Esophagus muscularis mucosa (tissue), 4 donors: ENCODE measurements around the gene FGF12. TPM values are rescaled to one million over a fixed set of nuclear protein-coding genes. Genes with fewer than 3 reads are reported as not detected.

Source experiments
- DNase-seq: peaks from one replicate; pipeline ENCODE4 v3.0.0-alpha.2; 2017; ENCODE audit errors: extremely low spot score
- H3K27ac ChIP-seq, 4 donors: fragments of 200-600 bp; sonication (generic); replicated peaks in 1 of 4; 1 replicate in 3 of 4; 2 replicates in 1 of 4; pipeline ENCODE4 v1.5.1; 2016 to 2019; ENCODE audit warnings: mild to moderate bottlenecking in 1 of 4
- H3K27me3 ChIP-seq, 4 donors: fragments of 200-600 bp; sonication (generic); one replicate each; pipeline versions ENCODE4 v1.5.1 to v1.6.0; 2016 to 2019
- H3K36me3 ChIP-seq, 4 donors: fragments of 200-600 bp; sonication (generic); one replicate each; pipeline ENCODE4 v1.5.1; 2016 to 2019
- H3K4me1 ChIP-seq, 4 donors: fragments of 200-600 bp; sonication (generic); one replicate each; pipeline ENCODE4 v1.5.1; 2016 to 2019
- H3K4me3 ChIP-seq, 4 donors: fragments of 200-600 bp; sonication (generic); 1 replicate in 2 of 4; 2 replicates in 2 of 4; pipeline ENCODE4 v1.5.1; 2016 to 2019; ENCODE audit warnings: mild to moderate bottlenecking in 4 of 4, moderate library complexity in 1 of 4
- H3K9me3 ChIP-seq, 4 donors: fragments of 200-600 bp; sonication (generic); 1 replicate in 3 of 4; 2 replicates in 1 of 4; pipeline ENCODE4 v1.5.1; 2016 to 2019
- EP300 ChIP-seq: sonication (generic); formaldehyde crosslinking; IDR thresholded peaks from one replicate; pipeline ENCODE4 v1.6.1; 2017; ENCODE audit warnings: antibody characterized with exemption
- POLR2A ChIP-seq: fragments of 450-650 bp; IDR thresholded peaks from one replicate; pipeline ENCODE4 v1.6.1; 2017; ENCODE audit warnings: antibody characterized with exemption, moderate library complexity, mild to moderate bottlenecking, low read depth
- POLR2AphosphoS5 ChIP-seq, 2 donors: sonication (generic); formaldehyde crosslinking; IDR thresholded peaks; one replicate each; pipeline ENCODE4 v1.6.1; 2017; ENCODE audit warnings: antibody characterized with exemption in 2 of 2
- WGBS: methylation state at CpG from one replicate; pipeline ENCODE4 v1.1.5; 2018; 5-methylcytosine and 5-hydroxymethylcytosine counted together
- intact Hi-C: fragments of 100-400 bp; cut with DNase I; formaldehyde crosslinking; loops from one replicate; pipeline ENCODE4 v1.15.1; 2023
- total RNA-seq, 4 donors: library from RNA; depleted of rRNA; stranded (reverse); fragments of >200 nt; gene quantifications; one replicate each; pipeline versions ENCODE4 v1.1.0 to v1.2.1, GENCODE V29; 2016
- TF ChIP-seq, protein P1 (sequence below), 3 experiments: fragments of 200-600 bp in 2 of 3; fragments of 450-650 bp in 1 of 3; sonication (generic) in 2 of 3; IDR thresholded peaks; one replicate each; pipeline ENCODE4 v1.5.1; 2017 to 2019; ENCODE audit warnings: antibody characterized with exemption in 3 of 3, mild to moderate bottlenecking in 2 of 3, moderate library complexity in 1 of 3

Gene FGF12
- total RNA-seq, 4 donors from 2014 or later: 4.6 to 19.5 (median 10.2) TPM

DNA sequence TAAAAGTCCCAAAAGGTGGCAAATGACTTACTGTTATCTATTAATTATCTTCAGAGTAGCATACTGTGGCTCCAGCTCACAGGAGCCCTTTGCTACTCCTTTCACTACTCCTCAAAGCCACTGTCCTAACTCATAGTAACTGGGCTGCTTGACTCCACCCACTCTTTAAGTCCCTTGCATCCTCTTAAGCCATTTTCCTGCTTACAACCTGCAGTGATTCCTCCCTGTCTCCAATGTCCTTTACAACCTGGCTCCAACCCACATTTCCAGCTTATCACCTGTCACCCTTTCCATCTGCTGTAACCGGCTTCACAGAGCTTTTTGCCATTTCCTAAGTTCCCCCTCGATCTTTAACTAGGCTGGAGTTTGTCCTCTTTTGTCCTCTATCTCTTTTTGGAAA is 388.1 kb downstream of the FGF12 start:
- Histone ChIP-seq H3K4me1 (peaks cover 0 to 4% (median 0%) of the 10 kb centered on the region in 4 donors), H3K27me3 (no peaks in the 10 kb centered on the region), H3K9me3 (no peaks in the 10 kb centered on the region), H3K36me3 (no peaks in the 10 kb centered on the region), H3K4me3 (no peak overlapping the region), H3K27ac (no peak overlapping the region)
- WGBS: 87% methylated on average over 2 of the region's 2 CpGs
- no peak for DNase-seq
- TF ChIP-seq, protein P1, sequence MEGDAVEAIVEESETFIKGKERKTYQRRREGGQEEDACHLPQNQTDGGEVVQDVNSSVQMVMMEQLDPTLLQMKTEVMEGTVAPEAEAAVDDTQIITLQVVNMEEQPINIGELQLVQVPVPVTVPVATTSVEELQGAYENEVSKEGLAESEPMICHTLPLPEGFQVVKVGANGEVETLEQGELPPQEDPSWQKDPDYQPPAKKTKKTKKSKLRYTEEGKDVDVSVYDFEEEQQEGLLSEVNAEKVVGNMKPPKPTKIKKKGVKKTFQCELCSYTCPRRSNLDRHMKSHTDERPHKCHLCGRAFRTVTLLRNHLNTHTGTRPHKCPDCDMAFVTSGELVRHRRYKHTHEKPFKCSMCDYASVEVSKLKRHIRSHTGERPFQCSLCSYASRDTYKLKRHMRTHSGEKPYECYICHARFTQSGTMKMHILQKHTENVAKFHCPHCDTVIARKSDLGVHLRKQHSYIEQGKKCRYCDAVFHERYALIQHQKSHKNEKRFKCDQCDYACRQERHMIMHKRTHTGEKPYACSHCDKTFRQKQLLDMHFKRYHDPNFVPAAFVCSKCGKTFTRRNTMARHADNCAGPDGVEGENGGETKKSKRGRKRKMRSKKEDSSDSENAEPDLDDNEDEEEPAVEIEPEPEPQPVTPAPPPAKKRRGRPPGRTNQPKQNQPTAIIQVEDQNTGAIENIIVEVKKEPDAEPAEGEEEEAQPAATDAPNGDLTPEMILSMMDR (IDR thresholded peaks at IDR 0.05): no peak
- TF ChIP-seq POLR2A: no peak
- TF ChIP-seq EP300: no peak
- TF ChIP-seq POLR2AphosphoS5 (IDR thresholded peaks at IDR 0.05): no peak
- intact Hi-C loops: no loop called here

- Histone ChIP-seq H3K36me3 (no peaks in the 10 kb centered on the region), H3K27ac (no peak overlapping the region), H3K9me3 (no peaks in the 10 kb centered on the region), H3K27me3 (no peaks in the 10 kb centered on the region), H3K4me3 (no peak overlapping the region), H3K4me1 (peaks cover 0 to 4% (median 0%) of the 10 kb centered on the region in 4 donors)
- 84% methylated on average over 5 of the region's 5 CpGs for WGBS
- intact Hi-C loops: no loop called here
- DNase-seq: no peak
- TF ChIP-seq POLR2AphosphoS5 (IDR thresholded peaks at IDR 0.05) (no peak), EP300 (no peak), POLR2A (no peak)
- TF ChIP-seq, protein P1 (IDR thresholded peaks at IDR 0.05): no peak
Observed at GRCh38 chr3:192336286-192336685, 391.1 kb downstream of the FGF12 start.

- Histone ChIP-seq H3K27ac (no peak overlapping the region), H3K9me3 (no peaks in the 10 kb centered on the region), H3K4me1 (no peaks in the 10 kb centered on the region), H3K36me3 (no peaks in the 10 kb centered on the region), H3K4me3 (no peak overlapping the region), H3K27me3 (no peaks in the 10 kb centered on the region)
- no peak for TF ChIP-seq POLR2AphosphoS5 (IDR thresholded peaks at IDR 0.05)
- TF ChIP-seq, protein P1 (IDR thresholded peaks at IDR 0.05): no peak
- no peak for TF ChIP-seq EP300
- no peak for TF ChIP-seq POLR2A
- no peak for DNase-seq
- 77% methylated on average over 6 of the region's 6 CpGs for WGBS
- intact Hi-C loops: no loop called here
Observed at GRCh38 chr3:192332386-192333291, 394.7 kb downstream of the FGF12 start.

- Histone ChIP-seq H3K9me3 (no peaks in the 10 kb centered on the region), H3K27ac (no peak overlapping the region), H3K27me3 (no peaks in the 10 kb centered on the region), H3K36me3 (no peaks in the 10 kb centered on the region), H3K4me1 (no peaks in the 10 kb centered on the region), H3K4me3 (peak overlapping the region; percentile 2 to 30 (median 14))
- 75% methylated on average over 3 of the region's 3 CpGs for WGBS
- intact Hi-C loops: no loop called here
- DNase-seq: no peak
- TF ChIP-seq POLR2AphosphoS5 (IDR thresholded peaks at IDR 0.05): no peak
- TF ChIP-seq, protein P1 (IDR thresholded peaks at IDR 0.05): no peak
Observed at GRCh38 chr3:192331749-192332385, 395.5 kb downstream of the FGF12 start.
